Body of pancreas (tissue), 4 donors: ENCODE data around the gene MGAT5. TPM values are rescaled to one million over a fixed set of nuclear protein-coding genes. Genes with fewer than 3 reads are reported as not detected.

Experiments
- ATAC-seq: fragments of 150-250 bp; one replicate; pipeline ENCODE4 v1.9.1; 2016
- DNase-seq, 4 donors: peaks; one replicate each; pipeline ENCODE4 v3.0.0-alpha.2; 2019
- H3K27ac ChIP-seq, 4 donors: fragments of 200-600 bp; sonication (generic); 1 replicate in 3 of 4; 2 replicates in 1 of 4; pipeline versions ENCODE4 v1.5.1 to v1.6.1; 2016 to 2019; ENCODE audit warnings: mild to moderate bottlenecking in 1 of 4, mixed read lengths in 1 of 4, moderate library complexity in 1 of 4
- H3K27me3 ChIP-seq, 2 donors: fragments of 200-600 bp; sonication (generic); one replicate each; pipeline ENCODE4 v1.6.0; 2016; ENCODE audit warnings: mild to moderate bottlenecking in 1 of 2
- H3K36me3 ChIP-seq, 2 donors: fragments of 200-600 bp; sonication (generic); replicated peaks in 1 of 2; 2 replicates each; pipeline ENCODE4 v1.5.1; 2016; ENCODE audit warnings: low read depth in 2 of 2; ENCODE audit not compliant: insufficient read depth in 1 of 2
- H3K4me1 ChIP-seq: fragments of 200-600 bp; sonication (generic); one replicate; pipeline ENCODE4 v1.6.0; 2016
- H3K4me3 ChIP-seq, 2 donors: fragments of 200-600 bp; sonication (generic); 1 replicate in 1 of 2; 2 replicates in 1 of 2; pipeline ENCODE4 v1.5.1; 2016 to 2019
- H3K9me3 ChIP-seq, 3 donors: fragments of 200-600 bp; sonication (generic); 1 replicate in 2 of 3; 2 replicates in 1 of 3; pipeline ENCODE4 v1.5.1; 2016
- POLR2A ChIP-seq, 3 donors: fragments of 450-650 bp; IDR thresholded peaks; one replicate each; pipeline ENCODE4 v1.6.1; 2016; ENCODE audit warnings: antibody characterized with exemption in 3 of 3, mild to moderate bottlenecking in 2 of 3
- WGBS, 2 donors: methylation state at CpG; one replicate each; pipeline ENCODE4 v1.1.5; 2017; 5-methylcytosine and 5-hydroxymethylcytosine counted together
- intact Hi-C: fragments of 100-400 bp; cut with DNase I; formaldehyde crosslinking; loops from one replicate; pipeline ENCODE4 v1.15.1; 2023
- total RNA-seq, 2 donors: library from RNA; depleted of rRNA; stranded (reverse); fragments of >200 nt; gene quantifications; one replicate each; pipeline ENCODE4 v1.1.0, GENCODE V29; 2016
- TF ChIP-seq, protein P1 (sequence below), 7 experiments: fragments of 450-650 bp in 4 of 7; fragments of 200-600 bp in 3 of 7; sonication (generic) in 3 of 7; IDR thresholded peaks; one replicate each; pipeline ENCODE4 v1.5.1; 2016 to 2019; ENCODE audit warnings: antibody characterized with exemption in 7 of 7

The MGAT5 gene
- total RNA-seq, 2 donors from 2014 or later: 15.8 to 16.3 TPM

- DNase-seq (no peak), ATAC-seq (no peak)
- H3K36me3 ChIP-seq: no peaks in the 10 kb centered on the region
- 12 to 15% methylated on average over 1 of the region's 1 CpG for WGBS, 2 donors
- intact Hi-C loops: no loop called here
- no peaks in the 10 kb centered on the region for H3K9me3 ChIP-seq
- no peak for TF ChIP-seq POLR2A (IDR thresholded peaks at IDR 0.05)
- TF ChIP-seq, protein P1, sequence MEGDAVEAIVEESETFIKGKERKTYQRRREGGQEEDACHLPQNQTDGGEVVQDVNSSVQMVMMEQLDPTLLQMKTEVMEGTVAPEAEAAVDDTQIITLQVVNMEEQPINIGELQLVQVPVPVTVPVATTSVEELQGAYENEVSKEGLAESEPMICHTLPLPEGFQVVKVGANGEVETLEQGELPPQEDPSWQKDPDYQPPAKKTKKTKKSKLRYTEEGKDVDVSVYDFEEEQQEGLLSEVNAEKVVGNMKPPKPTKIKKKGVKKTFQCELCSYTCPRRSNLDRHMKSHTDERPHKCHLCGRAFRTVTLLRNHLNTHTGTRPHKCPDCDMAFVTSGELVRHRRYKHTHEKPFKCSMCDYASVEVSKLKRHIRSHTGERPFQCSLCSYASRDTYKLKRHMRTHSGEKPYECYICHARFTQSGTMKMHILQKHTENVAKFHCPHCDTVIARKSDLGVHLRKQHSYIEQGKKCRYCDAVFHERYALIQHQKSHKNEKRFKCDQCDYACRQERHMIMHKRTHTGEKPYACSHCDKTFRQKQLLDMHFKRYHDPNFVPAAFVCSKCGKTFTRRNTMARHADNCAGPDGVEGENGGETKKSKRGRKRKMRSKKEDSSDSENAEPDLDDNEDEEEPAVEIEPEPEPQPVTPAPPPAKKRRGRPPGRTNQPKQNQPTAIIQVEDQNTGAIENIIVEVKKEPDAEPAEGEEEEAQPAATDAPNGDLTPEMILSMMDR (IDR thresholded peaks at IDR 0.05): no peak
- peaks cover 24% of the 10 kb centered on the region for H3K4me1 ChIP-seq
- no peaks in the 10 kb centered on the region for H3K27me3 ChIP-seq
- H3K27ac ChIP-seq: peak overlapping the region in 1 of 4 donors; percentile 14
- no peak overlapping the region for H3K4me3 ChIP-seq
Measured at GRCh38 chr2:134300585-134300984, 46.7 kb downstream of the MGAT5 start.

GRCh38 chr2:134301099-134301927, 47.4 kb downstream of the MGAT5 start:
- H3K9me3 ChIP-seq: no peaks in the 10 kb centered on the region
- no peaks in the 10 kb centered on the region for H3K27me3 ChIP-seq
- H3K27ac ChIP-seq: no peak overlapping the region
- peaks cover 24% of the 10 kb centered on the region for H3K4me1 ChIP-seq
- WGBS, 2 donors: 51 to 53% methylated on average over 8 of the region's 8 CpGs
- TF ChIP-seq, protein P1 (IDR thresholded peaks at IDR 0.05): no peak
- no peak for TF ChIP-seq POLR2A (IDR thresholded peaks at IDR 0.05)
- intact Hi-C loops: no loop called here
- DNase-seq (no peak), ATAC-seq (no peak)
- H3K4me3 ChIP-seq: no peak overlapping the region
- no peaks in the 10 kb centered on the region for H3K36me3 ChIP-seq

- DNase-seq (no peak), ATAC-seq (no peak)
- TF ChIP-seq, protein P1 (IDR thresholded peaks at IDR 0.05): no peak
- TF ChIP-seq POLR2A (IDR thresholded peaks at IDR 0.05): no peak
- H3K36me3 ChIP-seq: no peaks in the 10 kb centered on the region
- no peaks in the 10 kb centered on the region for H3K9me3 ChIP-seq
- no peak overlapping the region for H3K27ac ChIP-seq
- intact Hi-C loops: no loop called here
- no peaks in the 10 kb centered on the region for H3K27me3 ChIP-seq
- H3K4me3 ChIP-seq: no peak overlapping the region
- 51 to 56% methylated on average over 2 of the region's 2 CpGs for WGBS, 2 donors
- H3K4me1 ChIP-seq: peaks cover 27% of the 10 kb centered on the region
Measured at GRCh38 chr2:134301928-134302260, 48.0 kb downstream of the MGAT5 start.

DNA sequence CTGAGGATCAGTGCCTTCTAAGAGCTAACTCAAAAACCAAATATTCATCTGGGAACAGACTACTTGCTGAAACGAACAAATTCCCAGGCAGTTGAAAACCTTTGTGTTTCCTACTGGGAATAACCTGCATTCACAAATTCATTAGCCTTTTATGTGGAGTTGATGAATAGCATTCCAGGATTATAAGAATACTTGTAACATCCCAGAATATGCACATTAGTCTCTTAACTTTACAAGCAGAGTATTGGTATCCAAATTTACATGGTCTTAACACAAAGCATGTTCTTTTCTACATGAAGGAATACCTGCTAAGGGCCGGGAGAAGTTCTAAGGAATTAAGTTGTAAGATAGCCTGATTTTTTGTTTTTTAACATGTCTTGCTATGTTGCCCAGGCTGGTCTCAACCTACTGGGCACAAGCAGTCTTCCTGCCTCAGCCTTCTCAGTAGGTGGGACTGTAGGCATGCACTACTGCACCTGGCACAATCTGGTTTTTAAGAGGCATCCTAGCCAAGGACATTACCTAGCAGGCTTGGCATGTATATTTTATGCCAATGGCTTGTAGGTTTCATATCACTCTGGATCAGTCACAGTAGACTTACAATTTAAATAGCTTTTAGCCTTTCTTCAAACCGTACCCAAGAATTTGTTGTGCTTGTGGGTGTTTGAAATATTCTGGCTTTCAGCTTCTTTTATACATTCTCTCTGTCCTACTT, 50.7 kb downstream of the MGAT5 start:
- TF ChIP-seq, protein P1 (IDR thresholded peaks at IDR 0.05): no peak
- no peak for TF ChIP-seq POLR2A (IDR thresholded peaks at IDR 0.05)
- ATAC-seq (peak; percentile 67), DNase-seq (peak; percentile 19 to 38 (median 36))
- WGBS, 2 donors: 60 to 78% methylated on average over 3 of the region's 3 CpGs
- no peak overlapping the region for H3K4me3 ChIP-seq
- no peaks in the 10 kb centered on the region for H3K27me3 ChIP-seq
- no peaks in the 10 kb centered on the region for H3K9me3 ChIP-seq
- peaks cover 33% of the 10 kb centered on the region for H3K4me1 ChIP-seq
- H3K36me3 ChIP-seq: no peaks in the 10 kb centered on the region
- no peak overlapping the region for H3K27ac ChIP-seq
- intact Hi-C loops: no loop called here
